ENCODE measurements around the gene THSD4.

THSD4 gene

DNA sequence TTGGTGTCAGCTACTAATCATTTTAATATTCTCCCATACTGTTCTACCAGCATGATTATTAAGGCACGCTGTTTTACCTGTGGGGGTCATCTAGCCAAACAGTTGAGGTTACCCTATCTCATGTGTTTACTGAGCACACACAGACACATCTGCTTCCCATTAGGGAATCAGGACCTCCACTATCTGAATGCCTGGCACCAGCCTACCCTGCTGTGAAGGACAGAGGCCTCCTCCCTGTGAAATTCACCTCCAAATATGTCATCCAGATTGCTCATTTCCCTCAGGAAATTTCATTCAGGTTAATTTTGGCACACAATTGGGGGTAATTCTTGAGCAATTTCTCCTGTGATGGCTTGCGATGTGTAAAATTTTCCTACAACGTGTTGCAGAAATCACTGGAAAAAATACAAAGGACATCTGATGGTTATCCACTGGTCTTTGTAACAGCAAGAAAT is 539.5 kb downstream of the THSD4 start:
- TF ChIP-seq, protein P1, sequence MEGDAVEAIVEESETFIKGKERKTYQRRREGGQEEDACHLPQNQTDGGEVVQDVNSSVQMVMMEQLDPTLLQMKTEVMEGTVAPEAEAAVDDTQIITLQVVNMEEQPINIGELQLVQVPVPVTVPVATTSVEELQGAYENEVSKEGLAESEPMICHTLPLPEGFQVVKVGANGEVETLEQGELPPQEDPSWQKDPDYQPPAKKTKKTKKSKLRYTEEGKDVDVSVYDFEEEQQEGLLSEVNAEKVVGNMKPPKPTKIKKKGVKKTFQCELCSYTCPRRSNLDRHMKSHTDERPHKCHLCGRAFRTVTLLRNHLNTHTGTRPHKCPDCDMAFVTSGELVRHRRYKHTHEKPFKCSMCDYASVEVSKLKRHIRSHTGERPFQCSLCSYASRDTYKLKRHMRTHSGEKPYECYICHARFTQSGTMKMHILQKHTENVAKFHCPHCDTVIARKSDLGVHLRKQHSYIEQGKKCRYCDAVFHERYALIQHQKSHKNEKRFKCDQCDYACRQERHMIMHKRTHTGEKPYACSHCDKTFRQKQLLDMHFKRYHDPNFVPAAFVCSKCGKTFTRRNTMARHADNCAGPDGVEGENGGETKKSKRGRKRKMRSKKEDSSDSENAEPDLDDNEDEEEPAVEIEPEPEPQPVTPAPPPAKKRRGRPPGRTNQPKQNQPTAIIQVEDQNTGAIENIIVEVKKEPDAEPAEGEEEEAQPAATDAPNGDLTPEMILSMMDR (IDR thresholded peaks at IDR 0.05): no peak

DNA sequence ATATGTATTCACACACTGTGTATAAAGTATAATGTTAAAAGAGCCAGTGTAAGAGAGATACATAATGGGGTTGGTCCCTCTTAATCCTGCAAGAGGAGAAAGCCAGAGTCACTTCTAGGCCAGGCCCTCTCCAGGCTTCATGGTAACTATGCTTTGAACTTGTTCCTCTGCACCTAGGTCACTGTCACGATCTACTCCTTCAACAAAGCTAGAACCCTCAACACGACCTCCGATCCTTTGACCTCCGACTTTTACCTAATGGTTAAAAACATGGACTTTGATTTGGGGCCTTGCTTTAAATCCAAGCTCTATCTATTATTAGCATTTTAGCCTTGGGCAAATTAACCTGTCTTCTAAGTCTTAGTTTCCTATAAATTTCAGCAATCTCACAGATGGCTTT is 541.2 kb downstream of the THSD4 start:
- TF ChIP-seq, protein P1 (IDR thresholded peaks at IDR 0.05): no peak

GRCh38 chr15:71657141-71657540 is 541.9 kb downstream of the THSD4 start:
- TF ChIP-seq, protein P1 (IDR thresholded peaks at IDR 0.05): no peak

DNA sequence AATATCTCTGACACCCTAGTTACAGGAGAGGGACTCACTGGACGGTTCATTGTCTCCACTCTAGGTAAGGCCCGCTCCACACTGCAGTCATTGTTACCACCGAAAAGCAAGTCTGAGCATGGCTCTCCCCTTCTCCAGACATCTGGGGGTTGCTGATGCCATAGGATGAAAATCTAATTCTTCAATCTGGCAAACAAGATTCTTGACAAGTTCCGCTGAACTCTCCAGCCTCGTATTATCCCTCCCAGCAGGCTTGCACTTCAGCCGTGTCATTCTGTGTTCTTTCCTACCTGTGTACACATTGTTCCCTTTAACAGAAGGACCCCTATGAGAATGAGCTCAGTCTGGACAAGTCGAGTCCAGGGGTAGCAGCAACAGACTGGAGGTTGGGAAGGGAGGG is 542.8 kb downstream of the THSD4 start:
- TF ChIP-seq, protein P1 (IDR thresholded peaks at IDR 0.05): no peak

DNA sequence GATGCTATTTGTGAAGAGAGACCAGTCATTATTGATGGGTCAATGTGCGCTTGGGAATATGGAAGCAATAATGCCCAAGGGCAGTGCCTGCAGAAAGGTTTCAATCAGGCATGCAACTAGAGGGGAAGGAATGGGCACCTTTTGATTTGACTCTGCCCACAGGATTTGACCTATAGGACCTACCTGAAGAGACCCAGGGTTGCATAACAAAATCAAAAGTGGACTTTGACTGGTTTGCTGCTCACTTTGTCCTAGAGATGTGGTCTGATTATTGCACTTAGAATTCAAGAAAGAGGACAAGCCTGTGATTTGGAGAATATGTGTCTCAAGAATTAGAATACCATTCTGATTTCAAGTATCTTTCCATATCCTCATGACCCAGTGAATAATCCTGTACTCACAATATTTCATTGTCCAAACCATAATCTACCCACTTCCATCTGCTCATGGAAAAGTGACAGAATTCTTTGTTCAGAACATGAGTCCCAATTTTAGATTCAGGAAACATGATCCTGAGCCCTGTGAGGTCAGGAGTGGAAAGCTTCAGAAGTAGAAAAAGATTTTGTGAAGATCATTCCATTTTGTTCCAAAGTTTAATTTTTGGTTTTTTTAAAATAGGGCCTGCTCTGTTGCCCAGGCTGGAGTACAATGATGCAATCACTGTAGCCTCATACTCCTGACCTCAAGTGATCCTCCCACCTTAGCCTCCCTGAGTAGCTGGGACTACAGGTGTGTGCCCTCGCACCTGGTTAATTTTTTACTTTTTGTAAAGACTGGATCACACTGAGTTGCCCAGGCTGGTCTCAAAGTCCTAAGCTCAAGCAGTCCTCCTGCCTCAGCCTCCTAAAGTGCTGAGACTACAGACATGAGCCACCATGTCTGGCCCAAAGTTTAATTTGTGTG is 543.8 kb downstream of the THSD4 start:
- TF ChIP-seq, protein P1 (IDR thresholded peaks at IDR 0.05): no peak

DNA sequence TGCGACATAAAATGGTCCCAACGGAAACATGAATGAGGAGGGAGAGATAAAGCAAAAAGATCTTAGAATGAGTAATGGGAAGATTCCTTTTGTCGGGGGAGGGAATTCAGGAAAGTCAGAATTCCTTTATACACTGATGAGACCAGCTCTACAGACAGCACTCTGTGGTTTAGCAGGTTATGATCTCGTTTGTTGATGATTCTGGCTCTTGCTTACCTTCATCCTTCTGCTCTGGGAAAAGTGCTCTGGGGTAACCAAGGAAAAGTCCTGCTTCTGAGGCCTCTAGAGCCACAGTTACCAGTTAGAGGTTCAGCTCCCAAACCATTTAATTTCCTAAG is 544.4 kb downstream of the THSD4 start:
- TF ChIP-seq, protein P1 (IDR thresholded peaks at IDR 0.05): no peak

GRCh38 chr15:71660501-71660900 is 545.2 kb downstream of the THSD4 start:
- TF ChIP-seq, protein P1 (IDR thresholded peaks at IDR 0.05): no peak

Data from LNCAP (cell line).